HepG2 (cell line): ENCODE measurements around the gene KRT7. TPM values are rescaled to one million over a fixed set of nuclear protein-coding genes. Genes with fewer than 3 reads are reported as not detected.

Experiments
- ARNT2 ChIP-seq: sonication (generic); formaldehyde crosslinking; IDR thresholded peaks from 2 replicates; pipeline ENCODE4 v1.8.0; 2022; ENCODE audit warnings: mild to moderate bottlenecking, low read depth, missing genetic modification reagents, moderate library complexity
- CHD4 ChIP-seq: fragments of 200-600 bp; sonication (generic); IDR thresholded peaks from 2 replicates; pipeline ENCODE4 v1.7.0; 2017; ENCODE audit warnings: mild to moderate bottlenecking, low read length, borderline replicate concordance
- GFI1 ChIP-seq: sonication (generic); formaldehyde crosslinking; IDR thresholded peaks from 2 replicates; pipeline ENCODE4 v1.5.0; 2020; ENCODE audit warnings: missing genetic modification reagents, mild to moderate bottlenecking, borderline replicate concordance
- MTA1 ChIP-seq: sonication (generic); formaldehyde crosslinking; IDR thresholded peaks from 2 replicates; pipeline ENCODE4 v1.4.0; 2020; ENCODE audit warnings: missing genetic modification reagents, mild to moderate bottlenecking, borderline replicate concordance
- NONO ChIP-seq, 2 experiments: fragments of 450-650 bp in 1 of 2; sonication (generic) in 1 of 2; formaldehyde crosslinking in 1 of 2; IDR thresholded peaks in 1 of 2; conservative IDR thresholded peaks in 1 of 2; 2 replicates each; pipeline versions ENCODE4 v1.6.1 to v1.8.0; 2017 to 2022; ENCODE audit warnings: mild to moderate bottlenecking in 1 of 2, missing genetic modification reagents in 1 of 2, moderate library complexity in 1 of 2
- PAWR ChIP-seq: sonication (generic); formaldehyde crosslinking; IDR thresholded peaks from 2 replicates; pipeline ENCODE4 v1.4.0; 2020; ENCODE audit warnings: missing genetic modification reagents, mild to moderate bottlenecking, borderline replicate concordance
- TAF15 ChIP-seq: fragments of 200-400 bp; formaldehyde crosslinking; IDR thresholded peaks from one replicate; pipeline ENCODE4 v1.6.1; 2018; ENCODE audit warnings: mild to moderate bottlenecking, low read depth, low read length; ENCODE audit not compliant: poor library complexity, severe bottlenecking
- TMF1 ChIP-seq: sonication (generic); formaldehyde crosslinking; IDR thresholded peaks from 2 replicates; pipeline ENCODE4 v1.8.1; 2022; ENCODE audit warnings: low read depth, missing genetic modification reagents
- USF2 ChIP-seq, 2 experiments: sonication (generic) in 1 of 2; formaldehyde crosslinking in 1 of 2; IDR thresholded peaks; 2 replicates each; pipeline versions ENCODE4 v1.5.1 to v1.6.1; 2011 to 2020; ENCODE audit warnings: borderline replicate concordance in 1 of 2, low read depth in 1 of 2, low read length in 1 of 2, mild to moderate bottlenecking in 1 of 2, missing genetic modification reagents in 1 of 2, moderate library complexity in 1 of 2
- ZFX ChIP-seq: sonication (generic); formaldehyde crosslinking; IDR thresholded peaks from 2 replicates; pipeline ENCODE4 v1.4.0; 2020; ENCODE audit warnings: mild to moderate bottlenecking, low read depth, missing genetic modification reagents, moderate library complexity
- ZKSCAN1 ChIP-seq: fragments of 150-350 bp; IDR thresholded peaks from 2 replicates; pipeline ENCODE4 v1.6.1; 2014; ENCODE audit warnings: low read length
- ZNF160 ChIP-seq: sonication (generic); formaldehyde crosslinking; IDR thresholded peaks from 2 replicates; pipeline ENCODE4 v1.8.0; 2022; ENCODE audit warnings: mild to moderate bottlenecking, inconsistent platforms, missing genetic modification reagents
- ZNF468 ChIP-seq: sonication (generic); formaldehyde crosslinking; IDR thresholded peaks from 2 replicates; pipeline ENCODE4 v1.8.0; 2022; ENCODE audit warnings: mild to moderate bottlenecking, moderate library complexity, missing genetic modification reagents
- ZNF562 ChIP-seq: sonication (generic); formaldehyde crosslinking; IDR thresholded peaks from 2 replicates; pipeline ENCODE4 v1.8.0; 2022; ENCODE audit warnings: missing genetic modification reagents, borderline replicate concordance
- ZNF660 ChIP-seq: sonication (generic); formaldehyde crosslinking; IDR thresholded peaks from 2 replicates; pipeline ENCODE4 v1.5.1; 2020; ENCODE audit warnings: mild to moderate bottlenecking, low read depth, missing genetic modification reagents, borderline replicate concordance
- ZNF709 ChIP-seq: sonication (generic); formaldehyde crosslinking; IDR thresholded peaks from 2 replicates; pipeline ENCODE4 v1.5.0; 2020; ENCODE audit warnings: mild to moderate bottlenecking, missing genetic modification reagents
- ZZZ3 ChIP-seq: sonication (generic); formaldehyde crosslinking; IDR thresholded peaks from 2 replicates; pipeline ENCODE4 v1.4.0; 2020; ENCODE audit warnings: missing genetic modification reagents, mild to moderate bottlenecking, borderline replicate concordance
- polyA plus RNA-seq, 8 experiments: library from polyadenylated mRNA; depleted of rRNA in 3 of 8; stranded (reverse) in 7 of 8; unstranded in 1 of 8; fragments of >200 nt; fragmentation: Illumina TruSeq in 4 of 8; extraction: Trizol in 4 of 8; gene quantifications; 2 replicates each; pipeline versions ENCODE4 v1.2.1 to v1.2.3, GENCODE V29; 2011 to 2016; ENCODE audit warnings: low read depth in 4 of 8, missing spikeins in 1 of 8, mixed read lengths in 1 of 8; ENCODE audit not compliant: insufficient read depth in 1 of 8
- total RNA-seq, 5 experiments: library from RNA; depleted of rRNA; stranded (reverse); fragments of >200 nt; fragmentation: Illumina TruSeq; extraction: Trizol; gene quantifications; 2 replicates each; pipeline ENCODE4 v1.2.3, GENCODE V29; 2016; ENCODE audit warnings: low read depth in 1 of 5
- TF ChIP-seq, protein P1 (sequence below): IDR thresholded peaks from 2 replicates; pipeline ENCODE4 v1.6.1; 2016; ENCODE audit warnings: missing genetic modification reagents, missing compliant biosample characterization
- TF ChIP-seq, protein P2 (sequence below): sonication (generic); formaldehyde crosslinking; IDR thresholded peaks from 2 replicates; pipeline ENCODE4 v1.4.0; 2020; ENCODE audit warnings: low read depth, missing genetic modification reagents
- TF ChIP-seq, protein P3 (sequence below): sonication (generic); formaldehyde crosslinking; IDR thresholded peaks from 2 replicates; pipeline ENCODE4 v1.5.0; 2020; ENCODE audit warnings: mild to moderate bottlenecking, missing genetic modification reagents, moderate library complexity

Gene KRT7
- total and polyA plus RNA-seq, 2 of the 13 experiments (the other 11 are each of a cell fraction or from before 2014, with no cell fraction given): 0.83 TPM; not detected in 1

- TF ChIP-seq NONO (IDR thresholded peaks at IDR 0.05): no peak
- 0 out of 2 replicates have a peak, but pooled peaks have one; percentile 24 for TF ChIP-seq NONO (CRISPR knock-in tag; conservative IDR thresholded peaks at IDR 0.05)
- no peak for TF ChIP-seq ZNF660 (CRISPR knock-in tag)
- no peak for TF ChIP-seq TAF15
- TF ChIP-seq TMF1 (CRISPR knock-in tag): no peak
- TF ChIP-seq GFI1 (CRISPR knock-in tag): no peak
- TF ChIP-seq MTA1 (CRISPR knock-in tag): no peak
- TF ChIP-seq ZNF160 (CRISPR knock-in tag): no peak
- TF ChIP-seq ZFX: no peak
- TF ChIP-seq, protein P1, sequence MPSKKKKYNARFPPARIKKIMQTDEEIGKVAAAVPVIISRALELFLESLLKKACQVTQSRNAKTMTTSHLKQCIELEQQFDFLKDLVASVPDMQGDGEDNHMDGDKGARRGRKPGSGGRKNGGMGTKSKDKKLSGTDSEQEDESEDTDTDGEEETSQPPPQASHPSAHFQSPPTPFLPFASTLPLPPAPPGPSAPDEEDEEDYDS (CRISPR knock-in tag): no peak
- no peak for TF ChIP-seq CHD4
- TF ChIP-seq, protein P2, sequence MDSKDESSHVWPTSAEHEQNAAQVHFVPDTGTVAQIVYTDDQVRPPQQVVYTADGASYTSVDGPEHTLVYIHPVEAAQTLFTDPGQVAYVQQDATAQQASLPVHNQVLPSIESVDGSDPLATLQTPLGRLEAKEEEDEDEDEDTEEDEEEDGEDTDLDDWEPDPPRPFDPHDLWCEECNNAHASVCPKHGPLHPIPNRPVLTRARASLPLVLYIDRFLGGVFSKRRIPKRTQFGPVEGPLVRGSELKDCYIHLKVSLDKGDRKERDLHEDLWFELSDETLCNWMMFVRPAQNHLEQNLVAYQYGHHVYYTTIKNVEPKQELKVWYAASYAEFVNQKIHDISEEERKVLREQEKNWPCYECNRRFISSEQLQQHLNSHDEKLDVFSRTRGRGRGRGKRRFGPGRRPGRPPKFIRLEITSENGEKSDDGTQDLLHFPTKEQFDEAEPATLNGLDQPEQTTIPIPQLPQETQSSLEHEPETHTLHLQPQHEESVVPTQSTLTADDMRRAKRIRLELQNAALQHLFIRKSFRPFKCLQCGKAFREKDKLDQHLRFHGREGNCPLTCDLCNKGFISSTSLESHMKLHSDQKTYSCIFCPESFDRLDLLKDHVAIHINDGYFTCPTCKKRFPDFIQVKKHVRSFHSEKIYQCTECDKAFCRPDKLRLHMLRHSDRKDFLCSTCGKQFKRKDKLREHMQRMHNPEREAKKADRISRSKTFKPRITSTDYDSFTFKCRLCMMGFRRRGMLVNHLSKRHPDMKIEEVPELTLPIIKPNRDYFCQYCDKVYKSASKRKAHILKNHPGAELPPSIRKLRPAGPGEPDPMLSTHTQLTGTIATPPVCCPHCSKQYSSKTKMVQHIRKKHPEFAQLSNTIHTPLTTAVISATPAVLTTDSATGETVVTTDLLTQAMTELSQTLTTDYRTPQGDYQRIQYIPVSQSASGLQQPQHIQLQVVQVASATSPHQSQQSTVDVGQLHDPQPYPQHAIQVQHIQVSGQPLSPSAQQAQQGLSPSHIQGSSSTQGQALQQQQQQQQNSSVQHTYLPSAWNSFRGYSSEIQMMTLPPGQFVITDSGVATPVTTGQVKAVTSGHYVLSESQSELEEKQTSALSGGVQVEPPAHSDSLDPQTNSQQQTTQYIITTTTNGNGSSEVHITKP (CRISPR knock-in tag): no peak
- no peak for TF ChIP-seq ZNF709 (CRISPR knock-in tag)
- no peak for TF ChIP-seq ARNT2
- no peak for TF ChIP-seq PAWR (CRISPR knock-in tag)
- TF ChIP-seq ZZZ3: no peak
- TF ChIP-seq, protein P3, sequence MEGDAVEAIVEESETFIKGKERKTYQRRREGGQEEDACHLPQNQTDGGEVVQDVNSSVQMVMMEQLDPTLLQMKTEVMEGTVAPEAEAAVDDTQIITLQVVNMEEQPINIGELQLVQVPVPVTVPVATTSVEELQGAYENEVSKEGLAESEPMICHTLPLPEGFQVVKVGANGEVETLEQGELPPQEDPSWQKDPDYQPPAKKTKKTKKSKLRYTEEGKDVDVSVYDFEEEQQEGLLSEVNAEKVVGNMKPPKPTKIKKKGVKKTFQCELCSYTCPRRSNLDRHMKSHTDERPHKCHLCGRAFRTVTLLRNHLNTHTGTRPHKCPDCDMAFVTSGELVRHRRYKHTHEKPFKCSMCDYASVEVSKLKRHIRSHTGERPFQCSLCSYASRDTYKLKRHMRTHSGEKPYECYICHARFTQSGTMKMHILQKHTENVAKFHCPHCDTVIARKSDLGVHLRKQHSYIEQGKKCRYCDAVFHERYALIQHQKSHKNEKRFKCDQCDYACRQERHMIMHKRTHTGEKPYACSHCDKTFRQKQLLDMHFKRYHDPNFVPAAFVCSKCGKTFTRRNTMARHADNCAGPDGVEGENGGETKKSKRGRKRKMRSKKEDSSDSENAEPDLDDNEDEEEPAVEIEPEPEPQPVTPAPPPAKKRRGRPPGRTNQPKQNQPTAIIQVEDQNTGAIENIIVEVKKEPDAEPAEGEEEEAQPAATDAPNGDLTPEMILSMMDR (CRISPR knock-in tag): peak; percentile 89
- TF ChIP-seq ZNF468 (CRISPR knock-in tag): no peak
- TF ChIP-seq ZNF562 (CRISPR knock-in tag): no peak
- no peak for TF ChIP-seq USF2 (IDR thresholded peaks at IDR 0.05; ENCODE audit: low read depth, low read length)
- TF ChIP-seq USF2 (CRISPR knock-in tag; IDR thresholded peaks at IDR 0.05; ENCODE audit: borderline replicate concordance): no peak
- no peak for TF ChIP-seq ZKSCAN1
These were observed 19.3 kb upstream of the KRT7 start (continued) for GRCh38 chr12:52213564-52214420.
